Hematopoietic multipotent progenitor cell treated with erythropoietin and hydrocortisone succinate and interleukin-3 and kit ligand, for 17 days (in vitro differentiated cells): ENCODE measurements around the gene METTL26.
A peak's percentile ranks its signal among the peaks of the same experiment; 100 is the strongest.

Experiments used
- DNase-seq: peaks from one replicate; pipeline ENCODE4 v3.0.0-alpha.2; 2015; ENCODE audit warnings: low spot score

Gene METTL26

GRCh38 chr16:636206-637080 is at the start of gene METTL26:
METTL26 (minus strand) TSS chr16:636305; CDS start chr16:636290, 15 bp downstream.
- DNase-seq, result peak; percentile 94

GRCh38 chr16:684961-685696 is 49.0 kb upstream of the METTL26 start:
- DNase-seq, result no peak

GRCh38 chr16:684071-684794 is 48.1 kb upstream of the METTL26 start, which contains the start of gene JMJD8:
JMJD8 (minus strand) TSS chr16:684334; CDS start chr16:684319, 15 bp downstream.
- peak; percentile 96 for DNase-seq

- DNase-seq, result no peak
These were observed 47.4 kb upstream of the METTL26 start for GRCh38 chr16:683396-684070.

GRCh38 chr16:682493-683395 is 46.6 kb upstream of the METTL26 start:
- DNase-seq, result no peak

- DNase-seq, result no peak
These were observed 45.8 kb upstream of the METTL26 start for GRCh38 chr16:681746-682427.

GRCh38 chr16:680967-681745 is 45.1 kb upstream of the METTL26 start:
- DNase-seq, result peak; percentile 29

GRCh38 chr16:680625-680945 is 44.5 kb upstream of the METTL26 start:
- no peak for DNase-seq

- DNase-seq, result peak; percentile 84
These were observed 43.9 kb upstream of the METTL26 start, which contains the start of gene STUB1 for GRCh38 chr16:679814-680624. STUB1 (plus strand) TSS chr16:680410; CDS start chr16:680526, 116 bp downstream.

- DNase-seq, result peak; percentile 65
These were observed 43.0 kb upstream of the METTL26 start for GRCh38 chr16:678858-679813.

- DNase-seq, result no peak
These were observed 42.2 kb upstream of the METTL26 start for GRCh38 chr16:678209-678857.

- no peak for DNase-seq
These were observed 41.4 kb upstream of the METTL26 start for GRCh38 chr16:677316-678190.

GRCh38 chr16:676913-677312 is 40.8 kb upstream of the METTL26 start:
- DNase-seq, result no peak

- DNase-seq, result no peak
These were observed 40.4 kb upstream of the METTL26 start for GRCh38 chr16:676565-676902.

- no peak for DNase-seq
These were observed 39.9 kb upstream of the METTL26 start for GRCh38 chr16:675884-676564.
